Karpas-422 (cell line): Measurements from ENCODE around the gene APBB3. TPM values are rescaled to one million over a fixed set of nuclear protein-coding genes. Genes with fewer than 3 reads are reported as not detected.

ENCODE experiments used
- DNase-seq: peaks from one replicate; pipeline ENCODE4 v3.0.0-alpha.2; 2015
- H2AFZ ChIP-seq: fragments of 200-600 bp; sonication (generic); 2 replicates; pipeline ENCODE4 v1.6.1; 2014; ENCODE audit warnings: antibody characterized with exemption, low read length, mixed read lengths
- H3K27ac ChIP-seq: fragments of 200-600 bp; sonication (generic); 2 replicates; pipeline ENCODE4 v1.5.1; 2014; ENCODE audit warnings: mild to moderate bottlenecking, low read length, moderate library complexity
- H3K27me3 ChIP-seq: fragments of 200-600 bp; sonication (generic); 2 replicates; pipeline ENCODE4 v1.6.1; 2014; ENCODE audit warnings: low read length, mixed read lengths
- H3K36me3 ChIP-seq: fragments of 200-600 bp; sonication (generic); 2 replicates; pipeline ENCODE4 v1.6.1; 2014; ENCODE audit warnings: low read length, mixed read lengths; ENCODE audit not compliant: insufficient read depth
- H3K4me1 ChIP-seq: fragments of 200-600 bp; sonication (generic); 2 replicates; pipeline ENCODE4 v1.6.1; 2014; ENCODE audit warnings: mild to moderate bottlenecking, low read length, mixed read lengths
- H3K4me2 ChIP-seq: fragments of 200-600 bp; sonication (generic); 2 replicates; pipeline ENCODE4 v1.6.1; 2014; ENCODE audit warnings: low read length, low read depth, mild to moderate bottlenecking; ENCODE audit not compliant: poor library complexity, severe bottlenecking
- H3K4me3 ChIP-seq: fragments of 200-600 bp; sonication (generic); 2 replicates; pipeline ENCODE4 v1.5.1; 2014; ENCODE audit warnings: mild to moderate bottlenecking, antibody characterized with exemption, low read length, mixed read lengths
- H3K79me2 ChIP-seq: fragments of 200-600 bp; sonication (generic); 2 replicates; pipeline ENCODE4 v1.6.1; 2014; ENCODE audit warnings: mild to moderate bottlenecking, low read length, mixed read lengths
- H3K9ac ChIP-seq: fragments of 200-600 bp; sonication (generic); 2 replicates; pipeline ENCODE4 v1.6.0; 2014; ENCODE audit warnings: low read length
- H3K9me2 ChIP-seq: fragments of 200-600 bp; sonication (generic), shearing (Covaris generic); replicated peaks from 2 replicates; pipeline ENCODE4 v1.6.0; 2014; ENCODE audit warnings: mild to moderate bottlenecking, low read length, moderate library complexity; ENCODE audit not compliant: insufficient read depth
- H3K9me3 ChIP-seq: fragments of 300-700, 200-600 bp; sonication (generic); 2 replicates; pipeline ENCODE4 v1.6.1; 2014; ENCODE audit warnings: low read length, mixed read lengths
- H4K20me1 ChIP-seq: fragments of 200-600 bp; sonication (generic); 2 replicates; pipeline ENCODE4 v1.6.1; 2014; ENCODE audit warnings: mild to moderate bottlenecking, antibody characterized with exemption, low read length, low read depth; ENCODE audit not compliant: insufficient read depth
- total RNA-seq: library from RNA; depleted of rRNA; stranded (reverse); fragments of >200 nt; shearing (Covaris generic); gene quantifications from 2 replicates; pipeline ENCODE4 v1.2.3, GENCODE V29; 2014; ENCODE audit warnings: low replicate concordance

The APBB3 gene
- total RNA-seq, 1 experiment from 2014 or later = 33.2 TPM

DNA sequence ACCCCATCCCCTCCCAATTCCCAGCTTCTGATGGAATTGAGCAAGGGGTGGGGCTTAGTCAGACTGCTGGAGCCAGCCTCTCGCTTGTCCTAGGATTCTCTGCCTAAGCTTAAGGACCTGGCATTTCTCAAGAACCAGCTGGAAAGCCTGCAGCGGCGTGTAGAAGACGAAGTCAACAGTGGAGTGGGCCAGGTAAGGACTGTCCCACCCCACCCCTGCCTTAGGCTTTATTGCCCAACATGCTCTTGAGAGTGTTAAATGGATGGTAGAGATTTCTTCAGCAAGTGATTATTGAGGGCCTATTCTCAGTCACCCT lies 1.3 kb upstream of the APBB3 start:
- H3K4me3 ChIP-seq = peak overlapping the region; percentile 86
- no peaks in the 10 kb centered on the region for H3K27me3 ChIP-seq
- peaks cover 42% of the 10 kb centered on the region for H3K79me2 ChIP-seq
- H3K9me3 ChIP-seq = no peaks in the 10 kb centered on the region
- H3K36me3 ChIP-seq = no peaks in the 10 kb centered on the region
- H2AFZ ChIP-seq = no peak overlapping the region
- H4K20me1 ChIP-seq = no peaks in the 10 kb centered on the region; the same call in 1 of the 2 replicates
- peak overlapping the region; percentile 89 for H3K4me2 ChIP-seq
- H3K9me2 ChIP-seq = no peaks in the 10 kb centered on the region
- DNase-seq = peak; percentile 37
- H3K27ac ChIP-seq = no peak overlapping the region
- H3K4me1 ChIP-seq = peaks cover 26% of the 10 kb centered on the region
- peak overlapping the region; percentile 85 for H3K9ac ChIP-seq

DNA sequence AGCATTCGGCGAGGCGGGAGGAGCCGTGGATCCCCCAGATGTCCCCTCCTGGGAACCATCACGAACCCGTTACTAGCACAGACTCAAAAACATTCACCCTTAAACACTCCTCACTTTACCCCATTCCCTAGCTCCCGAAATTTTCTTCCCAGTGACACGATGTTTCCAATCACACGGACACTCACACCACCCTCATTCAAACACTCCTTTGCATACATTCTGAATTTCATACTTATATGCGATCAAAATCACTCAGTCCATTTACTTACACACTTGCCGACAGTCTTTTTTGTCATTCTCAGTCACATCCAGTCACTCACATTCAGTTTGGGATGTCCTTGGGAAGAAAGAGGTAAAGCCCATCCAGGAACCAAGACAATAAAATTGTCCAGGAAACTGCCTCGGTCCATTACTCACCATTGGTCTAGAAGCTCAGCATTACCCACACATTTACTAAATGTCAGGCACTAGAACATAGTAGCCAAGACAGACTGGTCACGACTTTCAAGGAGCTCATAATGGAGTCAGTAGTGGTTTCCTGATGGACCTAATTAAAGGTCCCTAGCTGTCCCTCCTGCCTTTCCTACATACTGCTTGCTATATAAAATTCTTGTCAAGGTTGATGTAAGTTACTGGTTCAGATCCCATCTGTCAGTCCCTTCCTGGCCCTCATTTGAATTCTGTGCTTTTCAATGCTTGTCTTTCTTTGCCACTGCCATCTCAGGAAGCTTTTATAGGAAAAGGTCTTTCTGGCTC lies 804 bp upstream of the APBB3 start:
- Histone ChIP-seq H3K79me2 (peaks cover 42% of the 10 kb centered on the region), H3K4me2 (peak overlapping the region; percentile 89), H3K27me3 (no peaks in the 10 kb centered on the region), H2AFZ (peak overlapping the region; percentile 30; the same call in 1 of the 2 replicates), H3K36me3 (no peaks in the 10 kb centered on the region), H3K9me2 (no peaks in the 10 kb centered on the region), H3K4me1 (peaks cover 26% of the 10 kb centered on the region), H4K20me1 (no peaks in the 10 kb centered on the region; the same call in 1 of the 2 replicates), H3K4me3 (peak overlapping the region; percentile 86), H3K9me3 (no peaks in the 10 kb centered on the region), H3K27ac (no peak overlapping the region; the same call in 1 of the 2 replicates), H3K9ac (peak overlapping the region; percentile 85)
- peak; percentile 48 for DNase-seq

DNA sequence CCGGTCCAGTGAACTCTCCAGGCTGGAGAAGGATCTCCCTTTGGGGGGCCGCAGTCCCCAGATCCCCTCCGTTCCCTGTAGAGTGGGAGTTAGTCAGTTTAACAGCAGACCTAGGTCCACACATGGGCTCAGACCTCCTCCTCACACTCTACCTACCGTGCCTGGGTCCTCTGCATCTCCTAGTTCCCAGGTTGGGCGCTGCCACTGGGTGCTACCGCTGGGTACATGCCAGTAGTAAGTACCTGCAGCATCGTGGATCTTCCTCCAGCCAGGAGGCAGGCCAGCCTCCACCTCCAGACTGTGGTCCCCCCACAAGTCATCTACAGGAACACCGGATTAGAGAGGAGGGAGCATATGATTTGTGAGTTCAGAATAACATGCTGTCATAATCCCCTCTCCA lies 802 bp downstream of the APBB3 start:
- no peaks in the 10 kb centered on the region for H3K27me3 ChIP-seq
- H3K27ac ChIP-seq = peak overlapping the region; percentile 51; the same call in 1 of the 2 replicates
- no peaks in the 10 kb centered on the region for H3K9me2 ChIP-seq
- peak overlapping the region; percentile 86 for H3K4me3 ChIP-seq
- DNase-seq = peak; percentile 46
- peaks cover 42% of the 10 kb centered on the region for H3K79me2 ChIP-seq
- peak overlapping the region; percentile 85 for H3K9ac ChIP-seq
- H3K4me2 ChIP-seq = peak overlapping the region; percentile 89
- H4K20me1 ChIP-seq = no peaks in the 10 kb centered on the region
- no peaks in the 10 kb centered on the region for H3K36me3 ChIP-seq
- H2AFZ ChIP-seq = no peak overlapping the region; the same call in 1 of the 2 replicates
- H3K9me3 ChIP-seq = no peaks in the 10 kb centered on the region
- H3K4me1 ChIP-seq = peaks cover 36% of the 10 kb centered on the region

DNA sequence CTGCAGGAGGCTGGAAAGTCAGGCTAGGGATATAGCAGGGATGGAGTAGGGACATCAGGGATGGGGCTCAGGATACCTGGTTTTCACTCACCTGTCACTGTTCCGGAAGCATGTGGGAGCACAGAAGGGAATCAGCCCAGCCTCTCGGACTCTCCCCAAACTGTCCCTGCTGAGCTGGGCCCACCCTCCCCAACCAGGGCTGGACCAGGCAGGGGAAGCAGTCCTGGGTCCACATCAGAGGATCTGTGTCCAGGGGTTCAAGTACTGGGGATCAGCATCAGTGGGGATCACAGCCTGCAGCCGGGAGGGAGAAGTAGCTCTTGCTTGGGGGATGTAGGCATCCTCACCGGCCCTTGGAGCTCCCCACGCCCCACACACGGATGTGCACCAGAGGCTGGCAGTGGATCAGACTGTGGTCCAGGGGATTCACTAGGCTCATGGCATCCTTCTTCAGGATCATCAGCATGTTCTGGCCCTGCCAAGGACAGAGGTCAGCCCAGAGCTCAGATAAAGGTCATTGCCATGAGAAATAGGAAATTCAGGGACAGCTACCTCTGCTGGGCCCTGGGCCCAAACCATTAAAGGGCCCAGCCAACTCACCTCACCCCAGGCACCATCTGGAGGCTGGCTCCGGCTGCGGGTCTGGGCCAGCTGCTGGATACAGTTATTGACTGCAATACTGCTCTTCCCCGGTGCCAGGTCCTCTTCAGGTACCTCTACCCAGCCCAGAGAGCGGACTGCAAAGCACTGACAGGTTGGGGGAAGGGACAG lies 2.5 kb downstream of the APBB3 start:
- no peaks in the 10 kb centered on the region for H3K9me3 ChIP-seq
- no peaks in the 10 kb centered on the region for H3K36me3 ChIP-seq
- no peaks in the 10 kb centered on the region for H3K27me3 ChIP-seq
- no peaks in the 10 kb centered on the region for H3K9me2 ChIP-seq
- DNase-seq = no peak
- no peaks in the 10 kb centered on the region for H4K20me1 ChIP-seq
- H3K79me2 ChIP-seq = peaks cover 45% of the 10 kb centered on the region
- H3K4me1 ChIP-seq = peaks cover 48% of the 10 kb centered on the region
- no peak overlapping the region for H3K4me2 ChIP-seq
- no peak overlapping the region for H3K27ac ChIP-seq
- no peak overlapping the region for H3K9ac ChIP-seq
- no peak overlapping the region for H2AFZ ChIP-seq
- H3K4me3 ChIP-seq = no peak overlapping the region

DNA sequence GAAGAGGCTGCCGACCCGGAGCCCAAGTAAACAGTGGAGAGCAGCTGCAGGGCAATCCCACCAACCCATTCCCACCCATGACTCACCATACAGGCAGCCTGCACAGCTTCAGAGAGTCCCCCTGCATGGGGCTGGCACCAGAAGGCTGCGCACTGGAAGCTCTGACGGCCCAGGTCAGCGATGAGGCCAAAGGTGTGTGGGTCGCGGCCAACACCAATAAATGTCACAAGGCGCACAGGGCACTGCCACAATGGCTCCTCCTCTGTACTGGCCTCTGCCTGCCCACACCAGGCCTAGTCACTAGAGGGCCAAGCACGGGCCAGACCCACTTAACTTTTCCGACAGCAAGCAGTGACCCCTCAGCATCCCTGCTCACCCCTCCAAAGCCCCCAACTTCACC lies 4.2 kb downstream of the APBB3 start:
- Histone ChIP-seq H4K20me1 (no peaks in the 10 kb centered on the region), H3K27ac (no peak overlapping the region), H3K9ac (no peak overlapping the region), H3K9me3 (no peaks in the 10 kb centered on the region), H3K4me3 (no peak overlapping the region), H3K9me2 (no peaks in the 10 kb centered on the region), H3K79me2 (peaks cover 46% of the 10 kb centered on the region), H3K4me2 (no peak overlapping the region), H2AFZ (no peak overlapping the region), H3K36me3 (0 out of 2 replicates have a peak, but pooled peaks cover 3% of the 10 kb centered on the region), H3K27me3 (no peaks in the 10 kb centered on the region), H3K4me1 (peaks cover 46% of the 10 kb centered on the region)
- no peak for DNase-seq

DNA sequence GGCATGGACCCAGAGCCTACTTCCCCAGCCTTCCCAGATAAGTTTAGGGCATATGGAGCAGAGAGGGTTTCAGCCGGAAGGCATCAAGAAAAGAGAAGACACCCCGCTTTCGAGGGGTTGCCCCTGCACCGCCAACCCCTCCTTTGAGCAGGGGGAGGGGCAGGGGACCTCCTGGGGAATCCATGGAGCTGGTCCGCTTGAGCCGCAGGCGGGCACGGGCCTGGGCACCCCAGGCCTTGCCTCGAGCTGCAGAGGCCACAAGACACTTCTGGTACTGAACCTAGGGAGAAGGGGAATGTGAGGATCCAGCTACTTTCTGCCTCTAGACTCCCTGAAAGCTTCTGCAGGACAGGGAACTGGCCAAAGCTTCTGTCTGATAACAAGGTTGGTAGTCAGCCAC lies 5.9 kb downstream of the APBB3 start:
- Histone ChIP-seq H3K36me3 (peaks cover 7% of the 10 kb centered on the region; the same call in 1 of the 2 replicates), H3K4me1 (peaks cover 53% of the 10 kb centered on the region), H3K79me2 (peaks cover 49% of the 10 kb centered on the region), H3K9ac (peak overlapping the region; percentile 92; the same call in 1 of the 2 replicates), H4K20me1 (no peaks in the 10 kb centered on the region), H3K27ac (no peak overlapping the region), H3K9me2 (no peaks in the 10 kb centered on the region), H2AFZ (no peak overlapping the region), H3K4me2 (no peak overlapping the region), H3K4me3 (no peak overlapping the region), H3K27me3 (no peaks in the 10 kb centered on the region), H3K9me3 (no peaks in the 10 kb centered on the region)
- no peak for DNase-seq

DNA sequence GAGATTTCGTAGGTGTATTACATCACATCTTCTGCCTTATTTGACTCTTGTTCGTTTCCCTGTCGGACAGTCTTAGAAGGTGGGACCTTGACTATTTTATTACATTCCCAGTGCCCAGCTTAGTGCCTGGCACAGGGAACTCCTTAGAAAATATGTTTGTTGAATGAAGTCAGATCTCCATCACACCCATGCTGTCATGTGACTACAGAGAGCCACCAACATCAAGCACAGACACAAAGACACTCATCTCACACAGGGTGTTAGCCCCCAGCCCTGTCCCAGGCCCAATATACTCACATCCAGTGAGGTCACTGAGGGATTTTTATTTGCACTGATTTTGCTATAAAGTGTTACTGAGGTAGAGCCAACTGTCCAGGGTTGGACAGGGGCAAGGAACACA lies 6.4 kb downstream of the APBB3 start:
- no peak overlapping the region for H2AFZ ChIP-seq

More for the DNA sequence above, 6.4 kb downstream of the APBB3 start:
- Histone ChIP-seq H3K9me3 (no peaks in the 10 kb centered on the region), H4K20me1 (no peaks in the 10 kb centered on the region), H3K27me3 (no peaks in the 10 kb centered on the region), H3K4me3 (peak overlapping the region; percentile 89), H3K36me3 (peaks cover 13% of the 10 kb centered on the region; the same call in 1 of the 2 replicates), H3K9me2 (no peaks in the 10 kb centered on the region), H3K4me2 (peak overlapping the region; percentile 86), H3K9ac (peak overlapping the region; percentile 92), H3K4me1 (peaks cover 51% of the 10 kb centered on the region), H3K79me2 (peaks cover 50% of the 10 kb centered on the region), H3K27ac (peak overlapping the region; percentile 32)
- peak; percentile 51 for DNase-seq
